ENCODE measurements around the gene SLAIN1. TPM values are rescaled to one million over a fixed set of nuclear protein-coding genes. Genes with fewer than 3 reads are reported as not detected.

The SLAIN1 gene
- total RNA-seq, 4 donors from 2014 or later = 4.8 to 10.4 (median 6.0) TPM

- Histone ChIP-seq H3K4me1 (peaks cover 13% of the 10 kb centered on the region), H3K27ac (no peak overlapping the region), H3K36me3 (no peaks in the 10 kb centered on the region), H3K9me3 (no peaks in the 10 kb centered on the region), H3K27me3 (no peaks in the 10 kb centered on the region), H3K4me3 (no peak overlapping the region)
- TF ChIP-seq POLR2AphosphoS5 (IDR thresholded peaks at IDR 0.05) = no peak
- TF ChIP-seq, protein P1, sequence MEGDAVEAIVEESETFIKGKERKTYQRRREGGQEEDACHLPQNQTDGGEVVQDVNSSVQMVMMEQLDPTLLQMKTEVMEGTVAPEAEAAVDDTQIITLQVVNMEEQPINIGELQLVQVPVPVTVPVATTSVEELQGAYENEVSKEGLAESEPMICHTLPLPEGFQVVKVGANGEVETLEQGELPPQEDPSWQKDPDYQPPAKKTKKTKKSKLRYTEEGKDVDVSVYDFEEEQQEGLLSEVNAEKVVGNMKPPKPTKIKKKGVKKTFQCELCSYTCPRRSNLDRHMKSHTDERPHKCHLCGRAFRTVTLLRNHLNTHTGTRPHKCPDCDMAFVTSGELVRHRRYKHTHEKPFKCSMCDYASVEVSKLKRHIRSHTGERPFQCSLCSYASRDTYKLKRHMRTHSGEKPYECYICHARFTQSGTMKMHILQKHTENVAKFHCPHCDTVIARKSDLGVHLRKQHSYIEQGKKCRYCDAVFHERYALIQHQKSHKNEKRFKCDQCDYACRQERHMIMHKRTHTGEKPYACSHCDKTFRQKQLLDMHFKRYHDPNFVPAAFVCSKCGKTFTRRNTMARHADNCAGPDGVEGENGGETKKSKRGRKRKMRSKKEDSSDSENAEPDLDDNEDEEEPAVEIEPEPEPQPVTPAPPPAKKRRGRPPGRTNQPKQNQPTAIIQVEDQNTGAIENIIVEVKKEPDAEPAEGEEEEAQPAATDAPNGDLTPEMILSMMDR (IDR thresholded peaks at IDR 0.05) = no peak
- TF ChIP-seq EP300 (IDR thresholded peaks at IDR 0.05) = no peak
- no peak for TF ChIP-seq POLR2A (IDR thresholded peaks at IDR 0.05)
- DNase-seq (ENCODE audit: low spot score in 2 of 2) = no peak
- 87% methylated on average over 2 of the region's 2 CpGs for WGBS
Observed at GRCh38 chr13:77693449-77693940, 4.0 kb upstream of the SLAIN1 start.

- Histone ChIP-seq H3K4me1 (peaks cover 20% of the 10 kb centered on the region), H3K27me3 (no peaks in the 10 kb centered on the region), H3K9me3 (no peaks in the 10 kb centered on the region), H3K4me3 (no peak overlapping the region), H3K27ac (peak overlapping the region; percentile 55), H3K36me3 (no peaks in the 10 kb centered on the region)
- TF ChIP-seq EP300 (IDR thresholded peaks at IDR 0.05) = no peak
- TF ChIP-seq, protein P1 (IDR thresholded peaks at IDR 0.05) = no peak
- no peak for TF ChIP-seq POLR2A (IDR thresholded peaks at IDR 0.05)
- TF ChIP-seq POLR2AphosphoS5 (IDR thresholded peaks at IDR 0.05) = no peak
- DNase-seq (ENCODE audit: low spot score in 2 of 2) = no peak
- 19% methylated on average over 9 of the region's 9 CpGs for WGBS
Observed at GRCh38 chr13:77696006-77696878, 1.2 kb upstream of the SLAIN1 start.

DNA sequence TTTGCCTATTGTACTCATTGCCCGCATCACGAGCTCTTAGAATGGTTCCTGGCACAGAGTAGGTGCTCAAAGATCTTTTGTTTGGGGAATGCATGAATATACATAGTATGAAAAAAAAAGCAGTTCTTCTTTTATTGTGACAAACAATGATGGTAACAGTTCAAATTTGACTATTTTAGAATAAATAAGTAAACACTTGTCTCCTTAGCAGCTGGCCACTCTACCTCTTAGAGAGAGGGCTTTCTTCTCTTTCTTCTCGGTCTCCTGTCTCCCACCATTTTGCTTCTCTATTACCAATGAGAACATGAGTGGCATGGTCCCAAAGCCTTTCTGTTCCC, 639 bp upstream of the SLAIN1 start:
- no peaks in the 10 kb centered on the region for H3K9me3 ChIP-seq
- H3K27me3 ChIP-seq = no peaks in the 10 kb centered on the region
- peak overlapping the region; percentile 88 for H3K4me3 ChIP-seq
- H3K4me1 ChIP-seq = peaks cover 20% of the 10 kb centered on the region
- DNase-seq (ENCODE audit: low spot score in 2 of 2) = no peak
- TF ChIP-seq, protein P1 (IDR thresholded peaks at IDR 0.05) = no peak
- no peak for TF ChIP-seq POLR2AphosphoS5 (IDR thresholded peaks at IDR 0.05)
- no peak for TF ChIP-seq EP300 (IDR thresholded peaks at IDR 0.05)
- no peak for TF ChIP-seq POLR2A (IDR thresholded peaks at IDR 0.05)
- H3K27ac ChIP-seq = peak overlapping the region; percentile 55
- WGBS = 25% methylated on average over 3 of the region's 3 CpGs
- H3K36me3 ChIP-seq = no peaks in the 10 kb centered on the region

- under 1% methylated on average over 27 of the region's 75 CpGs for WGBS
- Histone ChIP-seq H3K36me3 (no peaks in the 10 kb centered on the region), H3K4me3 (peak overlapping the region; percentile 88), H3K9me3 (no peaks in the 10 kb centered on the region), H3K27me3 (no peaks in the 10 kb centered on the region), H3K27ac (peak overlapping the region; percentile 55), H3K4me1 (peaks cover 20% of the 10 kb centered on the region)
- DNase-seq (ENCODE audit: low spot score in 2 of 2) = no peak
- TF ChIP-seq POLR2A (IDR thresholded peaks at IDR 0.05) (no peak), POLR2AphosphoS5 (IDR thresholded peaks at IDR 0.05) (no peak), EP300 (IDR thresholded peaks at IDR 0.05) (no peak)
- TF ChIP-seq, protein P1 (IDR thresholded peaks at IDR 0.05) = no peak
Observed at GRCh38 chr13:77698201-77699058, 943 bp downstream of the SLAIN1 start.

Measured in suprapubic skin (tissue), 4 donors.